Heart left ventricle (tissue), 13 donors: ENCODE measurements around the gene UBE2Q2.

Source experiments
- CTCF ChIP-seq, 12 donors: fragments of 200-600 bp; sonication (generic) in 4 of 12; IDR thresholded peaks; one replicate each; pipeline versions ENCODE4 v1.5.0 to v1.8.0; 2018 to 2022; ENCODE audit warnings: antibody characterized with exemption in 12 of 12, mild to moderate bottlenecking in 5 of 12
- POLR2A ChIP-seq, 2 donors: fragments of 450-650 bp; IDR thresholded peaks; one replicate each; pipeline ENCODE4 v1.6.1; 2017; ENCODE audit warnings: antibody characterized with exemption in 2 of 2, mild to moderate bottlenecking in 2 of 2, moderate library complexity in 2 of 2
- donor health status: ischemic (EF 13 %, LVEDD 7.1; RV severe dilation, severe dysfunction).
- donor health status: DM: no; HTN: yes; CAD: no.
- donor health status: DM: no; HTN: no; CAD: no.
- donor health status: ischemic (EF 25% LVEDD 6.9; RV normal size, moderate dysfunction).
- donor health status: ischemic (EF 25% LVEDD 5.7; RV mildly dilated, moderate dysfunction).
- donor health status: ischemic (EF 35%, LVEDD 5.7; RV mildly dilated, moderate dysfunction).
- donor health status: nonischemic (EF 11% LVEDD 7.7; RV severe dilation, severe dysfunction).
- donor health status: DM: yes; HTN: yes; CAD: no.
- donor health status: PGD.
- donor health status: ischemic (EF 29% LVEDD 5.4; RV normal size, mild dysfunction).
- donor health status: nonischemic (EF 23%, LVEDD 6.1; RV moderate dilation, normal function).

DNA sequence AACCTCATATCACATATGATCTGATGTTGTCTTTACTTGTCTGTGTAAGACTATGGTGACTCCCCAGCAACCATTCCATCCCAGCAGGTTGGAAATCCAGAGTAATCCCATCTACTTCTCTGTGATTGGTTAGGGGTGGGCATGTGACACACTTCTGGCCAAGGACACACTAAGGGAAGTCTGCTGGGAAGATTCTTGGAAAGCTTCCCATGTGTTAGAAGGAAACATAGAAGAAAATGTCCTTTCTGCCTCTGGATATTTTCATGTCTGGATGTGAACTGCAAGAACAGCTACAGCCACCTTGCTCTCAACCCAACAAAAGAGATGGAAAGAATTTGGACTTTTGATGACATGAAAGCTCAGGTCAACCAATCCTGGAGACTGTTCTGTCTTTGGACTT lies 2.6 kb upstream of the UBE2Q2 start:
- TF ChIP-seq CTCF (IDR thresholded peaks at IDR 0.05) (no peak), POLR2A (IDR thresholded peaks at IDR 0.05) (no peak)
